ENCODE results near the gene ZFHX3. TPM values are rescaled to one million over a fixed set of nuclear protein-coding genes. Genes with fewer than 3 reads are reported as not detected.

Gene ZFHX3
- polyA plus RNA-seq, 1 donor (not counting 4 experiments of a cell fraction or from before 2014, with no cell fraction given) = 1.2 TPM

DNA sequence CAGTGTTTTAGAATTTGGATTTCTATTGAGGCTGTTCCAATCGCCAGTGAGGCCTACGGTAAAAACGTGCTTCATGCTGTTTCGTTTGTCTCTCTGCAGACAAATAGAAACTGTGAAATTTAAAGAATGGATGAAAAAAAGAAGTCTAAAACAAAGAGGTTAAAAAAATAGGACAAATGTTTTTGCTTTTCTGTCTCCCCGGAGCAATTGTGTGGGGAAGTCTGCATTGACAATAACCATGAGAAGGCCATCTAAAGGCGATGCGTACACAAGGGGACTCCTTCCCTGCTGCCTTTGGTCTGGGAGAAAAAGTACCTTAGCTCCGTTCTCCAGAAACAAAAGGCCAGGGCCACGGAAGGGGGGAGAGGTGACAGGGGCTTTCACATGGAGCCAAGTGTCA is 4.6 kb upstream of the ZFHX3 start:
- Histone ChIP-seq H3K9me3 (ENCODE audit: control insufficient read depth, low read depth, low read length) (no peaks in the 10 kb centered on the region), H3K36me3 (ENCODE audit: control insufficient read depth in 2 of 2, extremely low read depth in 1 of 2, insufficient read depth in 2 of 2, low read length in 2 of 2) (no peaks in the 10 kb centered on the region), H3K4me2 (ENCODE audit: control insufficient read depth, extremely low read depth, insufficient read depth, low read depth, low read length) (no peak overlapping the region), H3K4me1 (ENCODE audit: control insufficient read depth, extremely low read depth, insufficient read depth, low read length) (peaks cover 41% of the 10 kb centered on the region), H3K9ac (ENCODE audit: control insufficient read depth, extremely low read depth, insufficient read depth, low read length) (no peak overlapping the region), H3K79me2 (ENCODE audit: control insufficient read depth, insufficient read depth, low read length) (peaks cover 50% of the 10 kb centered on the region), H3K9me1 (ENCODE audit: control insufficient read depth, extremely low read depth, insufficient read depth, low read length) (no peaks in the 10 kb centered on the region), H2AFZ (ENCODE audit: control insufficient read depth, low read length) (no peak overlapping the region), H4K20me1 (ENCODE audit: control insufficient read depth, extremely low read depth, insufficient read depth, low read length) (peaks cover 3% of the 10 kb centered on the region), H3K27ac (ENCODE audit: control insufficient read depth, insufficient read depth, low read length) (no peak overlapping the region), H3K27me3 (ENCODE audit: control insufficient read depth, extremely low read depth, insufficient read depth, low read length) (no peaks in the 10 kb centered on the region), H3K4me3 (ENCODE audit: control insufficient read depth in 2 of 3, extremely low read depth in 1 of 3, insufficient read depth in 2 of 3, low read depth in 1 of 3, low read length in 3 of 3) (no peak overlapping the region)
- dilution Hi-C loops (cut with MboI; ENCODE audit: extremely low pct_ligation_motif_present, low sequenced_read_pairs) = no loop called here
- DNase-seq (ENCODE audit: low read depth, low spot score) = no peak
- TF ChIP-seq, protein P1, sequence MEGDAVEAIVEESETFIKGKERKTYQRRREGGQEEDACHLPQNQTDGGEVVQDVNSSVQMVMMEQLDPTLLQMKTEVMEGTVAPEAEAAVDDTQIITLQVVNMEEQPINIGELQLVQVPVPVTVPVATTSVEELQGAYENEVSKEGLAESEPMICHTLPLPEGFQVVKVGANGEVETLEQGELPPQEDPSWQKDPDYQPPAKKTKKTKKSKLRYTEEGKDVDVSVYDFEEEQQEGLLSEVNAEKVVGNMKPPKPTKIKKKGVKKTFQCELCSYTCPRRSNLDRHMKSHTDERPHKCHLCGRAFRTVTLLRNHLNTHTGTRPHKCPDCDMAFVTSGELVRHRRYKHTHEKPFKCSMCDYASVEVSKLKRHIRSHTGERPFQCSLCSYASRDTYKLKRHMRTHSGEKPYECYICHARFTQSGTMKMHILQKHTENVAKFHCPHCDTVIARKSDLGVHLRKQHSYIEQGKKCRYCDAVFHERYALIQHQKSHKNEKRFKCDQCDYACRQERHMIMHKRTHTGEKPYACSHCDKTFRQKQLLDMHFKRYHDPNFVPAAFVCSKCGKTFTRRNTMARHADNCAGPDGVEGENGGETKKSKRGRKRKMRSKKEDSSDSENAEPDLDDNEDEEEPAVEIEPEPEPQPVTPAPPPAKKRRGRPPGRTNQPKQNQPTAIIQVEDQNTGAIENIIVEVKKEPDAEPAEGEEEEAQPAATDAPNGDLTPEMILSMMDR (optimal IDR thresholded peaks at IDR 0.05 in 1 of 3, IDR thresholded peaks at IDR 0.05 in 1 of 3, conservative IDR thresholded peaks at IDR 0.05 in 1 of 3; ENCODE audit: extremely low read depth in 1 of 3, insufficient read depth in 2 of 3, low read length in 3 of 3) = no peak
- no peak for TF ChIP-seq EZH2 (IDR thresholded peaks at IDR 0.05; ENCODE audit: low read length)
- no peak for FAIRE-seq

DNA sequence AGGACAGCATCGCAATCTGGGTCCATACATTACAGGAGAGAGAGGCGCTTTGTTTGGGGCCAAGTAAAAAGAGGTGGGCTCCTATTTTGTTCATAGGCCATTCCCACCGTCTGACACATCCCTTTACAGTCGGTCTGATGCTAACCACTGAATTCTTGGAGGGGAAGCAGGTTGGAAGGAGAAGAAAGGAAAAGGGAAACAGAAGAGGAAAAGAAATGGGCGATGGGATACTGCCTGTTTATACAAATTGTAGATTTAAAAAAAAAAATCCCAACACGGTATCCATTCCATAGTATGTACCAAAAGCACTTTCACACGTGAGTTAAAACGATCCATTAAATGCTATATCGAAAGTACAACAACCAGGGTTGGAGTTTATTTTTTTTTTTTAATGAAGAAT is 4.0 kb upstream of the ZFHX3 start:
- H3K4me3 ChIP-seq (ENCODE audit: control insufficient read depth in 2 of 3, extremely low read depth in 1 of 3, insufficient read depth in 2 of 3, low read depth in 1 of 3, low read length in 3 of 3) = no peak overlapping the region
- no peak overlapping the region for H3K4me2 ChIP-seq (ENCODE audit: control insufficient read depth, extremely low read depth, insufficient read depth, low read depth, low read length)
- no peaks in the 10 kb centered on the region for H3K9me1 ChIP-seq (ENCODE audit: control insufficient read depth, extremely low read depth, insufficient read depth, low read length)
- H3K27me3 ChIP-seq (ENCODE audit: control insufficient read depth, extremely low read depth, insufficient read depth, low read length) = no peaks in the 10 kb centered on the region
- H3K9ac ChIP-seq (ENCODE audit: control insufficient read depth, extremely low read depth, insufficient read depth, low read length) = no peak overlapping the region
- peaks cover 44% of the 10 kb centered on the region for H3K4me1 ChIP-seq (ENCODE audit: control insufficient read depth, extremely low read depth, insufficient read depth, low read length)
- no peak overlapping the region for H2AFZ ChIP-seq (ENCODE audit: control insufficient read depth, low read length)
- peaks cover 44% of the 10 kb centered on the region for H3K79me2 ChIP-seq (ENCODE audit: control insufficient read depth, insufficient read depth, low read length)
- DNase-seq (ENCODE audit: low read depth, low spot score) (no peak), FAIRE-seq (no peak)
- H3K27ac ChIP-seq (ENCODE audit: control insufficient read depth, insufficient read depth, low read length) = no peak overlapping the region
- H4K20me1 ChIP-seq (ENCODE audit: control insufficient read depth, extremely low read depth, insufficient read depth, low read length) = peaks cover 3% of the 10 kb centered on the region
- H3K9me3 ChIP-seq (ENCODE audit: control insufficient read depth, low read depth, low read length) = no peaks in the 10 kb centered on the region
- dilution Hi-C loops (cut with MboI; ENCODE audit: extremely low pct_ligation_motif_present, low sequenced_read_pairs) = no loop called here
- TF ChIP-seq, protein P1 (optimal IDR thresholded peaks at IDR 0.05 in 1 of 3, IDR thresholded peaks at IDR 0.05 in 1 of 3, conservative IDR thresholded peaks at IDR 0.05 in 1 of 3; ENCODE audit: extremely low read depth in 1 of 3, insufficient read depth in 2 of 3, low read length in 3 of 3) = no peak
- TF ChIP-seq EZH2 (IDR thresholded peaks at IDR 0.05; ENCODE audit: low read length) = no peak
- H3K36me3 ChIP-seq (ENCODE audit: control insufficient read depth in 2 of 2, extremely low read depth in 1 of 2, insufficient read depth in 2 of 2, low read length in 2 of 2) = no peaks in the 10 kb centered on the region
